SK-N-SH (cell line): ENCODE data around the gene EPHB2. TPM values are rescaled to one million over a fixed set of nuclear protein-coding genes. Genes with fewer than 3 reads are reported as not detected.

ENCODE experiments used
- CTCF ChIA-PET: fragments of 300-600, 350-600 bp; formaldehyde crosslinking; extraction: SDS; loops from one replicate; lab custom pipeline; 2021; lab: Yijun Ruan, JAX
- POLR2A ChIA-PET: fragments of 350-600 bp; sonication (Branson Sonifier 250); formaldehyde crosslinking; extraction: SDS; loops from one replicate; lab custom pipeline; 2020; ENCODE audit warnings: antibody characterized with exemption, inconsistent platforms; lab: Yijun Ruan, JAX
- DNase-seq: peaks from one replicate; pipeline ENCODE4 v3.0.0; 2012
- H2AFZ ChIP-seq: fragments of 200-600 bp; sonication (generic); 2 replicates; pipeline ENCODE4 v1.8.1; 2016; ENCODE audit warnings: antibody characterized with exemption, mild to moderate bottlenecking, low read depth
- H3F3A ChIP-seq: fragments of 200-600 bp; sonication (generic); replicated peaks from 2 replicates; pipeline ENCODE3; 2016; ENCODE audit warnings: antibody characterized with exemption, mild to moderate bottlenecking; ENCODE audit not compliant: insufficient read depth
- H3K27ac ChIP-seq, 2 experiments: fragments of 200-500 bp in 1 of 2; fragments of 200-600 bp in 1 of 2; sonication (Bioruptor generic) in 1 of 2; sonication (generic), shearing (Covaris generic) in 1 of 2; 2 replicates each; pipeline versions ENCODE4 v1.5.1 to v1.6.1; 2014 to 2016; ENCODE audit warnings: low read depth in 2 of 2, inconsistent platforms in 1 of 2, low read length in 1 of 2, mild to moderate bottlenecking in 1 of 2, mixed read lengths in 1 of 2
- H3K27me3 ChIP-seq: fragments of 200-600 bp; sonication (generic), shearing (Covaris generic); 2 replicates; pipeline ENCODE4 v1.6.1; 2016; ENCODE audit warnings: mixed run types; ENCODE audit not compliant: insufficient read depth
- H3K36me3 ChIP-seq, 2 experiments: fragments of 200-500 bp in 1 of 2; fragments of 200-600 bp in 1 of 2; sonication (Bioruptor generic) in 1 of 2; sonication (generic) in 1 of 2; replicated peaks in 1 of 2; 2 replicates each; pipeline versions ENCODE3 to v1.5.1; 2014 to 2016; ENCODE audit warnings: low read length in 1 of 2, mild to moderate bottlenecking in 1 of 2; ENCODE audit not compliant: insufficient read depth in 2 of 2, control insufficient read depth in 1 of 2
- H3K4me1 ChIP-seq, 2 experiments: fragments of 200-500 bp in 1 of 2; fragments of 200-600 bp in 1 of 2; sonication (Bioruptor generic) in 1 of 2; sonication (generic), shearing (Covaris generic) in 1 of 2; 2 replicates each; pipeline versions ENCODE4 v1.5.1 to v1.6.1; 2014 to 2016; ENCODE audit warnings: low read depth in 1 of 2, low read length in 1 of 2, mixed run types in 1 of 2; ENCODE audit not compliant: insufficient read depth in 2 of 2, control insufficient read depth in 1 of 2
- H3K4me2 ChIP-seq: fragments of 200-600 bp; sonication (generic), shearing (Covaris generic); 2 replicates; pipeline ENCODE4 v1.6.1; 2017; ENCODE audit warnings: mixed run types
- H3K4me3 ChIP-seq, 2 experiments: fragments of 200-500 bp in 1 of 2; fragments of 200-600 bp in 1 of 2; sonication (Bioruptor generic) in 1 of 2; sonication (generic), shearing (Covaris generic) in 1 of 2; 2 replicates each; pipeline versions ENCODE4 v1.5.1 to v1.8.1; 2014 to 2016; ENCODE audit warnings: low read depth in 2 of 2, inconsistent platforms in 1 of 2, low read length in 1 of 2, mild to moderate bottlenecking in 1 of 2, mixed read lengths in 1 of 2, moderate library complexity in 1 of 2
- H3K79me2 ChIP-seq: fragments of 200-600 bp; sonication (generic); 2 replicates; pipeline ENCODE4 v1.8.1; 2017; ENCODE audit warnings: mild to moderate bottlenecking; ENCODE audit not compliant: insufficient read depth
- H3K9ac ChIP-seq: fragments of 200-600 bp; sonication (generic); 2 replicates; pipeline ENCODE4 v1.6.1; 2017; ENCODE audit warnings: mixed run types
- H3K9me2 ChIP-seq: fragments of 200-600 bp; sonication (generic); 2 replicates; pipeline ENCODE4 v1.6.1; 2017; ENCODE audit warnings: mixed run types
- H3K9me3 ChIP-seq: fragments of 200-600 bp; sonication (generic); 2 replicates; pipeline ENCODE4 v1.6.1; 2017; ENCODE audit warnings: mixed run types, mild to moderate bottlenecking, moderate library complexity
- H4K20me1 ChIP-seq: fragments of 200-600 bp; sonication (generic); 2 replicates; pipeline ENCODE4 v1.6.1; 2017; ENCODE audit warnings: mild to moderate bottlenecking, mixed run types; ENCODE audit not compliant: insufficient read depth
- CTCF ChIP-seq: fragments of 200-600 bp; sonication (generic); IDR thresholded peaks from 2 replicates; pipeline ENCODE4 v1.6.1; 2017; ENCODE audit warnings: antibody characterized with exemption, mild to moderate bottlenecking, moderate library complexity
- EP300 ChIP-seq, 2 experiments: IDR thresholded peaks; 2 replicates each; pipeline versions ENCODE4 v1.4.0 to v1.6.1; 2012; ENCODE audit warnings: borderline replicate concordance in 1 of 2, low read depth in 1 of 2, low read length in 1 of 2
- EZH2phosphoT487 ChIP-seq: fragments of 200-600 bp; sonication (generic); IDR thresholded peaks from 2 replicates; pipeline ENCODE4 v1.6.1; 2017; ENCODE audit warnings: low read depth, mixed run types, mild to moderate bottlenecking, antibody characterized with exemption, moderate library complexity, borderline replicate concordance
- FOXM1 ChIP-seq: IDR thresholded peaks from 2 replicates; pipeline ENCODE4 v1.4.0; 2012; ENCODE audit warnings: low read depth, mild to moderate bottlenecking
- GATA2 ChIP-seq: sonication (generic); formaldehyde crosslinking; IDR thresholded peaks from 2 replicates; pipeline ENCODE4 v1.5.0; 2020; ENCODE audit warnings: mild to moderate bottlenecking, missing genetic modification reagents
- MEF2A ChIP-seq: IDR thresholded peaks from 2 replicates; pipeline ENCODE4 v1.4.0; 2012; ENCODE audit warnings: low read depth, borderline replicate concordance
- MXI1 ChIP-seq: IDR thresholded peaks from 2 replicates; pipeline ENCODE4 v1.6.1; 2012; ENCODE audit warnings: mild to moderate bottlenecking, low read depth, low read length, improper control_type of control experiment
- NRF1 ChIP-seq: IDR thresholded peaks from 2 replicates; pipeline ENCODE4 v1.6.1; 2012; ENCODE audit warnings: low read depth, mild to moderate bottlenecking, low read length
- POLR2AphosphoS5 ChIP-seq: IDR thresholded peaks from 2 replicates; pipeline ENCODE4 v1.6.1; 2012; ENCODE audit warnings: low read depth, low read length
- RAD21 ChIP-seq: IDR thresholded peaks from 2 replicates; pipeline ENCODE4 v1.6.1; 2012; ENCODE audit warnings: mild to moderate bottlenecking, low read length
- RFX5 ChIP-seq: IDR thresholded peaks from 2 replicates; pipeline ENCODE4 v1.6.1; 2012; ENCODE audit warnings: mild to moderate bottlenecking, improper control_type of control experiment, low read length
- RXRA ChIP-seq: IDR thresholded peaks from 2 replicates; pipeline ENCODE4 v1.4.0; 2012; ENCODE audit warnings: low read depth, mild to moderate bottlenecking, borderline replicate concordance
- SIN3A ChIP-seq: IDR thresholded peaks from 2 replicates; pipeline ENCODE4 v1.6.1; 2012; ENCODE audit warnings: low read depth, mild to moderate bottlenecking, low read length, moderate library complexity, borderline replicate concordance
- TAF1 ChIP-seq: IDR thresholded peaks from 2 replicates; pipeline ENCODE4 v1.6.1; 2012; ENCODE audit warnings: low read depth, mild to moderate bottlenecking, low read length, moderate library complexity, borderline replicate concordance
- TCF12 ChIP-seq: IDR thresholded peaks from 2 replicates; pipeline ENCODE4 v1.4.0; 2012
- TEAD4 ChIP-seq: IDR thresholded peaks from 2 replicates; pipeline ENCODE4 v1.4.0; 2012; ENCODE audit warnings: mild to moderate bottlenecking, borderline replicate concordance; ENCODE audit not compliant: insufficient read depth
- YY1 ChIP-seq: IDR thresholded peaks from 2 replicates; pipeline ENCODE4 v1.4.0; 2012; ENCODE audit warnings: low read depth, mild to moderate bottlenecking
- WGBS: methylation state at CpG from one replicate; pipeline ENCODE4 v1.1.6; 2017; ENCODE audit warnings: low lambda C conversion rate; 5-methylcytosine and 5-hydroxymethylcytosine counted together
- polyA plus RNA-seq, 3 experiments: library from polyadenylated mRNA; depleted of rRNA; stranded (reverse); fragments of >200 nt; gene quantifications; 2 replicates each; pipeline ENCODE4 v1.2.3, GENCODE V29; 2012
- TF ChIP-seq, protein P1 (sequence below): IDR thresholded peaks from 2 replicates; pipeline ENCODE4 v1.4.0; 2012; ENCODE audit warnings: low read depth, borderline replicate concordance
- TF ChIP-seq, protein P2 (sequence below): IDR thresholded peaks from 2 replicates; pipeline ENCODE4 v1.6.1; 2012; ENCODE audit warnings: mild to moderate bottlenecking, low read depth, low read length, moderate library complexity

The EPHB2 gene
- polyA plus RNA-seq, 1 of the 3 experiments (the other 2 are of a cell fraction): 25.2 TPM

DNA sequence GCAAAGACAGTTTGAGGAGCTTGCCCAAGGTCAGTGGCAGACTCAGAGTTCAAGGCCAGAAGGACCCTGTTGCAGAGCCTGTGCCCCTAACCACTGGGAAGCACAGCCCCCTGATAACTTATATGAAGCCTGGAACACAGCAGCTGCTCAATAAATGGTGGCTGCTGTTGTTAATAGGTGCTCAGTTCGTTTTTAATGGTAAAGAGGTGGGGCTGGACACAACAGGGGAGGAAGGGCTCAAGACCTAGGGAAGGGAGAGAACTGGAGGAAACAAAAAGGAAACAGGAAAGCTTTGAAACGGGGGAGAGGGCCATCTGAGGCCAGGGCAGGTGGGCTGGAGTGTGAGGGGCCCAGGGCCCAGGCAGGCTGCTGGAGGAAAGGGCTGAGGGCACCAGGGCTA lies 136.6 kb downstream of the EPHB2 start:
- Histone ChIP-seq H3K9me3 (no peaks in the 10 kb centered on the region), H3K9ac (no peak overlapping the region), H3K4me2 (no peak overlapping the region), H2AFZ (no peak overlapping the region), H3F3A (no peaks in the 10 kb centered on the region), H3K9me2 (no peaks in the 10 kb centered on the region), H3K27ac (no peak overlapping the region), H3K4me1 (peaks cover 0 to 24% of the 10 kb centered on the region in 2 experiments; a peak in 1 of 4 replicates), H4K20me1 (peaks cover 9% of the 10 kb centered on the region; the same call in 1 of the 2 replicates), H3K79me2 (no peaks in the 10 kb centered on the region), H3K4me3 (no peak overlapping the region), H3K27me3 (no peaks in the 10 kb centered on the region), H3K36me3 (no peaks in the 10 kb centered on the region)
- DNase-seq: no peak
- TF ChIP-seq TAF1 (no peak), NRF1 (no peak), FOXM1 (no peak), POLR2AphosphoS5 (no peak), TEAD4 (no peak), EP300 (IDR thresholded peaks at IDR 0.05; ENCODE audit: borderline replicate concordance in 1 of 2, low read depth in 1 of 2, low read length in 1 of 2) (no peak), MXI1 (no peak), RAD21 (no peak), YY1 (no peak), GATA2 (no peak), RXRA (no peak), CTCF (no peak), MEF2A (no peak), TCF12 (no peak), SIN3A (no peak), RFX5 (no peak), EZH2phosphoT487 (no peak)
- TF ChIP-seq, protein P1, sequence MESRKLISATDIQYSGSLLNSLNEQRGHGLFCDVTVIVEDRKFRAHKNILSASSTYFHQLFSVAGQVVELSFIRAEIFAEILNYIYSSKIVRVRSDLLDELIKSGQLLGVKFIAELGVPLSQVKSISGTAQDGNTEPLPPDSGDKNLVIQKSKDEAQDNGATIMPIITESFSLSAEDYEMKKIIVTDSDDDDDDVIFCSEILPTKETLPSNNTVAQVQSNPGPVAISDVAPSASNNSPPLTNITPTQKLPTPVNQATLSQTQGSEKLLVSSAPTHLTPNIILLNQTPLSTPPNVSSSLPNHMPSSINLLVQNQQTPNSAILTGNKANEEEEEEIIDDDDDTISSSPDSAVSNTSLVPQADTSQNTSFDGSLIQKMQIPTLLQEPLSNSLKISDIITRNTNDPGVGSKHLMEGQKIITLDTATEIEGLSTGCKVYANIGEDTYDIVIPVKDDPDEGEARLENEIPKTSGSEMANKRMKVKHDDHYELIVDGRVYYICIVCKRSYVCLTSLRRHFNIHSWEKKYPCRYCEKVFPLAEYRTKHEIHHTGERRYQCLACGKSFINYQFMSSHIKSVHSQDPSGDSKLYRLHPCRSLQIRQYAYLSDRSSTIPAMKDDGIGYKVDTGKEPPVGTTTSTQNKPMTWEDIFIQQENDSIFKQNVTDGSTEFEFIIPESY: no peak
- TF ChIP-seq, protein P2, sequence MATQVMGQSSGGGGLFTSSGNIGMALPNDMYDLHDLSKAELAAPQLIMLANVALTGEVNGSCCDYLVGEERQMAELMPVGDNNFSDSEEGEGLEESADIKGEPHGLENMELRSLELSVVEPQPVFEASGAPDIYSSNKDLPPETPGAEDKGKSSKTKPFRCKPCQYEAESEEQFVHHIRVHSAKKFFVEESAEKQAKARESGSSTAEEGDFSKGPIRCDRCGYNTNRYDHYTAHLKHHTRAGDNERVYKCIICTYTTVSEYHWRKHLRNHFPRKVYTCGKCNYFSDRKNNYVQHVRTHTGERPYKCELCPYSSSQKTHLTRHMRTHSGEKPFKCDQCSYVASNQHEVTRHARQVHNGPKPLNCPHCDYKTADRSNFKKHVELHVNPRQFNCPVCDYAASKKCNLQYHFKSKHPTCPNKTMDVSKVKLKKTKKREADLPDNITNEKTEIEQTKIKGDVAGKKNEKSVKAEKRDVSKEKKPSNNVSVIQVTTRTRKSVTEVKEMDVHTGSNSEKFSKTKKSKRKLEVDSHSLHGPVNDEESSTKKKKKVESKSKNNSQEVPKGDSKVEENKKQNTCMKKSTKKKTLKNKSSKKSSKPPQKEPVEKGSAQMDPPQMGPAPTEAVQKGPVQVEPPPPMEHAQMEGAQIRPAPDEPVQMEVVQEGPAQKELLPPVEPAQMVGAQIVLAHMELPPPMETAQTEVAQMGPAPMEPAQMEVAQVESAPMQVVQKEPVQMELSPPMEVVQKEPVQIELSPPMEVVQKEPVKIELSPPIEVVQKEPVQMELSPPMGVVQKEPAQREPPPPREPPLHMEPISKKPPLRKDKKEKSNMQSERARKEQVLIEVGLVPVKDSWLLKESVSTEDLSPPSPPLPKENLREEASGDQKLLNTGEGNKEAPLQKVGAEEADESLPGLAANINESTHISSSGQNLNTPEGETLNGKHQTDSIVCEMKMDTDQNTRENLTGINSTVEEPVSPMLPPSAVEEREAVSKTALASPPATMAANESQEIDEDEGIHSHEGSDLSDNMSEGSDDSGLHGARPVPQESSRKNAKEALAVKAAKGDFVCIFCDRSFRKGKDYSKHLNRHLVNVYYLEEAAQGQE: no peak
- CTCF ChIA-PET: interaction anchor here (1.8 to 8.9 kb wide), 3 partner anchors 15 to 143 kb away, joined by 4 to 67 read pairs (median 10); no protein-coding TSS in a partner anchor
- POLR2A ChIA-PET: interaction anchor here (0.6 kb wide), 1 partner anchor 64 kb away, joined by 3 read pairs; no protein-coding TSS in a partner anchor
- WGBS: 71% methylated on average over 2 of the region's 2 CpGs
